HL-60 (cell line): Measurements from ENCODE around the gene GLRX5.
A peak's percentile ranks its signal among the peaks of the same experiment; 100 is the strongest.

Experiments used
- DNase-seq, 2 experiments: peaks; one replicate each; pipeline ENCODE4 v3.0.0-alpha.2; 2010 to 2020; ENCODE audit warnings: low read depth in 1 of 2, low spot score in 1 of 2
- H3K27ac ChIP-seq: fragments of 250-450 bp; sonication (Bioruptor Pico); replicated peaks from 2 replicates; pipeline ENCODE4 v1.5.1; 2020; ENCODE audit warnings: mild to moderate bottlenecking, moderate library complexity
- H3K27me3 ChIP-seq: fragments of 250-450 bp; sonication (Bioruptor Pico); 2 replicates; pipeline ENCODE4 v1.5.1; 2021; ENCODE audit warnings: mild to moderate bottlenecking, moderate library complexity; ENCODE audit not compliant: insufficient read depth, poor library complexity, severe bottlenecking
- H3K4me3 ChIP-seq: replicated peaks from 2 replicates; pipeline ENCODE4 v1.5.1; 2011; ENCODE audit warnings: mild to moderate bottlenecking, control low read depth, low read length; ENCODE audit not compliant: insufficient read depth
- GABPA ChIP-seq: IDR thresholded peaks from 2 replicates; pipeline ENCODE4 v1.6.1; 2012; ENCODE audit warnings: low read depth
- POLR2AphosphoS5 ChIP-seq: IDR thresholded peaks from 2 replicates; pipeline ENCODE4 v1.6.1; 2012; ENCODE audit warnings: low read depth
- SPI1 ChIP-seq: IDR thresholded peaks from 2 replicates; pipeline ENCODE4 v1.6.1; 2012; ENCODE audit warnings: low read depth, mild to moderate bottlenecking, borderline replicate concordance
- TF ChIP-seq, protein P1 (sequence below): IDR thresholded peaks from one replicate; pipeline ENCODE4 v1.5.1; 2011; ENCODE audit warnings: low read length, control low read depth, inconsistent platforms; ENCODE audit not compliant: insufficient read depth
- TF ChIP-seq, protein P2 (sequence below): IDR thresholded peaks from 2 replicates; pipeline ENCODE4 v1.6.1; 2012; ENCODE audit warnings: low read depth; ENCODE audit not compliant: insufficient replicate concordance

Gene GLRX5

DNA sequence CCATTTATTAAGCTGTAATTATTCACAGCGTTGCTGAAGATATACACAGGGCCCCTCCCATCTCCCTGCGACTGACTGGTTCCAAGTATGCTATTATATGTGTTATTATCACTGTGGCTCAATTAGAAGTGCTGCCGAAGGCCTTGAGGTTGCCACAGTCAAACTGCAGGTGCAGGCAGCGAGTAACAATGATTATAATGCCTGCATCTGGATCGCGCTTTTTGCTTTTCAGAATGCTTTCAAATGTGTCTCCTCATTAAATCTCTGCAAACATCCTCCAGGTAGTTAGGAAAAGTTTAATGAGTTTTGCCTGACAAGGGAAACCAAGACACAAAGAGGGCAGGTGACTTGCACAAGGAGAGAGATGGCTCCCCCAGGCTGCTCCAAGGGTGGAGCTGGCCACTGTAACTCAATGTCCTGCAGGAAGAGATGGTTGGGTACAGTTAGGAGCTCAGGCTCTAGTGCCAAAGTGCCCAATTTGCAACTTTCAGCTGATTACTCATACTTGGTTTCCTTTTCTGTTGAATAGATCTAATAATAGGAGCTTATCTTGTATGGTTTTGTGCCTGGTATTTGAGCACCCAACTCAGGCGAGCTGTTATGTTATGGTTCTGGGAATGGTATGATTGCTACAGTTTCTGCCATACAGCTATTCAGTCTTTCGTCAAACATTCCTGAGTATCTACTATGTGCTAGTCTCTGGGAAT lies 16.7 kb upstream of the GLRX5 start:
- Histone ChIP-seq H3K27me3 (no peaks in the 10 kb centered on the region), H3K4me3 (no peak overlapping the region), H3K27ac (peak overlapping the region; percentile 83)
- no peak for TF ChIP-seq POLR2AphosphoS5
- TF ChIP-seq, protein P1, sequence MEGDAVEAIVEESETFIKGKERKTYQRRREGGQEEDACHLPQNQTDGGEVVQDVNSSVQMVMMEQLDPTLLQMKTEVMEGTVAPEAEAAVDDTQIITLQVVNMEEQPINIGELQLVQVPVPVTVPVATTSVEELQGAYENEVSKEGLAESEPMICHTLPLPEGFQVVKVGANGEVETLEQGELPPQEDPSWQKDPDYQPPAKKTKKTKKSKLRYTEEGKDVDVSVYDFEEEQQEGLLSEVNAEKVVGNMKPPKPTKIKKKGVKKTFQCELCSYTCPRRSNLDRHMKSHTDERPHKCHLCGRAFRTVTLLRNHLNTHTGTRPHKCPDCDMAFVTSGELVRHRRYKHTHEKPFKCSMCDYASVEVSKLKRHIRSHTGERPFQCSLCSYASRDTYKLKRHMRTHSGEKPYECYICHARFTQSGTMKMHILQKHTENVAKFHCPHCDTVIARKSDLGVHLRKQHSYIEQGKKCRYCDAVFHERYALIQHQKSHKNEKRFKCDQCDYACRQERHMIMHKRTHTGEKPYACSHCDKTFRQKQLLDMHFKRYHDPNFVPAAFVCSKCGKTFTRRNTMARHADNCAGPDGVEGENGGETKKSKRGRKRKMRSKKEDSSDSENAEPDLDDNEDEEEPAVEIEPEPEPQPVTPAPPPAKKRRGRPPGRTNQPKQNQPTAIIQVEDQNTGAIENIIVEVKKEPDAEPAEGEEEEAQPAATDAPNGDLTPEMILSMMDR = no peak
- no peak for TF ChIP-seq GABPA
- TF ChIP-seq SPI1 = no peak
- TF ChIP-seq, protein P2, sequence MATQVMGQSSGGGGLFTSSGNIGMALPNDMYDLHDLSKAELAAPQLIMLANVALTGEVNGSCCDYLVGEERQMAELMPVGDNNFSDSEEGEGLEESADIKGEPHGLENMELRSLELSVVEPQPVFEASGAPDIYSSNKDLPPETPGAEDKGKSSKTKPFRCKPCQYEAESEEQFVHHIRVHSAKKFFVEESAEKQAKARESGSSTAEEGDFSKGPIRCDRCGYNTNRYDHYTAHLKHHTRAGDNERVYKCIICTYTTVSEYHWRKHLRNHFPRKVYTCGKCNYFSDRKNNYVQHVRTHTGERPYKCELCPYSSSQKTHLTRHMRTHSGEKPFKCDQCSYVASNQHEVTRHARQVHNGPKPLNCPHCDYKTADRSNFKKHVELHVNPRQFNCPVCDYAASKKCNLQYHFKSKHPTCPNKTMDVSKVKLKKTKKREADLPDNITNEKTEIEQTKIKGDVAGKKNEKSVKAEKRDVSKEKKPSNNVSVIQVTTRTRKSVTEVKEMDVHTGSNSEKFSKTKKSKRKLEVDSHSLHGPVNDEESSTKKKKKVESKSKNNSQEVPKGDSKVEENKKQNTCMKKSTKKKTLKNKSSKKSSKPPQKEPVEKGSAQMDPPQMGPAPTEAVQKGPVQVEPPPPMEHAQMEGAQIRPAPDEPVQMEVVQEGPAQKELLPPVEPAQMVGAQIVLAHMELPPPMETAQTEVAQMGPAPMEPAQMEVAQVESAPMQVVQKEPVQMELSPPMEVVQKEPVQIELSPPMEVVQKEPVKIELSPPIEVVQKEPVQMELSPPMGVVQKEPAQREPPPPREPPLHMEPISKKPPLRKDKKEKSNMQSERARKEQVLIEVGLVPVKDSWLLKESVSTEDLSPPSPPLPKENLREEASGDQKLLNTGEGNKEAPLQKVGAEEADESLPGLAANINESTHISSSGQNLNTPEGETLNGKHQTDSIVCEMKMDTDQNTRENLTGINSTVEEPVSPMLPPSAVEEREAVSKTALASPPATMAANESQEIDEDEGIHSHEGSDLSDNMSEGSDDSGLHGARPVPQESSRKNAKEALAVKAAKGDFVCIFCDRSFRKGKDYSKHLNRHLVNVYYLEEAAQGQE = no peak
- DNase-seq = no peak

DNA sequence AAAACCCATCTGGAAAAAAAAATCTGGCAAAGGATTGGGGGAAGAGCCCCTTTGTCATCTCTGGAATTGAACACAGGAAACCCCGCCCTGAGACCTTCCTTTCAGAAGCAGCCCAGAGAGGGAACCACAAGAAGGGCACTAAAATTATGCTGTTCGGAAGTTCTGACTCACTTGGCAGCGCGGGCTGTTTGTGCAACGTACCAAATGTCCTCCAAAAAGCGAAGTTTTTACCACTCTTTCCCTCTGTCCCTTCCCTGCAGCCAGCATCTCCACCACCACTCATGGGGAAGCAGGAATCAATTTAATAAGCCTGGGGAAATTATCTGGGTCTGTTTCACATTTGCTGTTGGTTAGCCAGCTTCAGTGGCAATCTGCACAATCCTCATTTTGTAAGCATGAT lies 15.2 kb upstream of the GLRX5 start:
- H3K4me3 ChIP-seq = no peak overlapping the region
- TF ChIP-seq GABPA (peak; percentile 48; the same call in 1 of the 2 replicates), POLR2AphosphoS5 (peak; percentile 59), SPI1 (no peak)
- TF ChIP-seq, protein P2 = no peak
- TF ChIP-seq, protein P1 = no peak
- H3K27me3 ChIP-seq = no peaks in the 10 kb centered on the region
- peak overlapping the region; percentile 83 for H3K27ac ChIP-seq
- peak; percentile 83 to 85 for DNase-seq

DNA sequence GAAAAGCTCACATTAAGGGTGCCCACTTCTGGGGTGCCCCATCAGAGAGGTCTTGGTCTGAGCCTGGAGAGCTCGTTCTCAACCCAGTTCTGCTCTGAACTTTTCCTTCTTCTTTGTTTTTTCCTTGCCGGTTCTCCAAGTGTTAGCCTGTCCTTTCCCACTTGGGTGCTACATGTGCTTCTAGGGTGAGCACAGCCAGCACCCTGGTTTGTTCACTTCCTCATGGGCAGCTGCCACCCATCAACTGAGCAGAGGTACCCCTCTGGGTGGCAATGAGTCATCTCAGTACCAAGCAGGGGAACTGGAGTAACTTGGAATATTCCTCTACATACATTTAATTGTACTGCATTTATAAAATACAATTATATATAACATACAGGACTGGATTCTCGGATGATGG lies 14.5 kb upstream of the GLRX5 start:
- peak overlapping the region; percentile 83 for H3K27ac ChIP-seq
- peak in 1 of 2 experiments; percentile 83 for DNase-seq
- H3K27me3 ChIP-seq = no peaks in the 10 kb centered on the region
- no peak overlapping the region for H3K4me3 ChIP-seq
- TF ChIP-seq SPI1 = peak; percentile 92
- TF ChIP-seq, protein P2 = no peak
- TF ChIP-seq, protein P1 = no peak
- peak; percentile 80 for TF ChIP-seq POLR2AphosphoS5
- no peak for TF ChIP-seq GABPA
